ENCODE data around the gene ASIP.

The ASIP gene

DNA sequence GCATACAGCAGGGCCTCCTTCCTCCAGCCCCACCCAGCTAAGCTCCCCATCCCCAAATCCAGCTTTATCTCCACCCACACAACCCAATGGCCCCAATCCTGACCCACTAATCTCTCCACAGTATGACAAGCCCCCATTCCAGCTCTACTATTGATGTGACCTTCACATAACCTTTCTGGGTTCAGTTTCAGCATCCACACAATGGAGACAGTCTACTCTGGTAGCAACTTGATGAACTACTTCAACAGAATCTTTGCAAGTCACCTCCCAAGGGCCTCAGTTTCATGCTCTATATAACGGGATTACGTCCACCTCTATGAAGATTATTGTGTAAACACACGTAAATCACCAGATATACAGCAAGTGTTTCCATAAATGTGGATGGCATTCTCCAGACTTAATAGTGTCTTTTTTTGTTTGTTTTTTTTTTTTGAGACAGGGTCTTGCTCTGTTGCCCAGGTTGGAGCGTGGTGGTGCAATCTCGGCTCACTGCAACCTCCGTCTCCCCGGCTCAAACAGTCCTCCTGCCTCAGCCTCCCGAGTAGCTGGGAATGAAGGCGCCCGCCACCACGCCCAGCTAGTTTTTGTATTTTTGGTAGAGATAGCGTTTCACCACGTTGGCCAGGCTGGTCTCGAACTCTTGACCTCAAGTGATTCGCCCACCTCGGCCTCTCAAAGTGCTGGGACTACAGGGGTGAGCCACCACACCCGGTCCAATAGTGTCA is 60.5 kb downstream of the ASIP start:
- no peaks in the 10 kb centered on the region for H3K9me3 ChIP-seq (ENCODE audit: control insufficient read depth, low read length)
- H3K27me3 ChIP-seq (replicated peaks; ENCODE audit: control insufficient read depth, insufficient read depth, low read length) = no peaks in the 10 kb centered on the region
- H3K36me3 ChIP-seq (ENCODE audit: control insufficient read depth, insufficient read depth, low read length, severe bottlenecking) = no peaks in the 10 kb centered on the region
- H3K4me1 ChIP-seq (ENCODE audit: control insufficient read depth, insufficient read depth, low read length) = peaks cover 22% of the 10 kb centered on the region
- DNase-seq (ENCODE audit: low read depth) = no peak
- peak overlapping the region; percentile 88 for H3K9ac ChIP-seq (ENCODE audit: low read length)
- H3K4me3 ChIP-seq (ENCODE audit: low read length) = peak overlapping the region; percentile 85

DNA sequence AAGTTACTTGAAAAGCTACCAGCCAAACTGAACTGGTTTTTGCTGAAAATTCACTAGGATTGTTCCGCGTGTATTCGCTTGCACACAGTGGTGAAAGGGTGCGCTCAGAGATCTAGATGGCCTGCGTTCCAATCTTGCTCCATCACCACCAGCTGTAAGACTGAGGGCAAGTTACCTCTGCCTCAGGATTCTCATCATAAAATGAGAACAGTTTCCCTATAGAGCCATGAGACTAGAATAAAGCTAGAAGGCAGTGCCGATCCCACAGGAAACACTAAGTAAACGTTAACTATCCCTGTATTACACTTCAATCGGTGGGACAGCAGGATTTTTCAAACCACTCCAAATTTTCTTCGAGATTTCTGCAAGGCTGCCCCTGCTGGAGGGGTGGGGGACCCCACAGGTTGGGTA is 61.1 kb downstream of the ASIP start:
- no peak for DNase-seq (ENCODE audit: low read depth)
- Histone ChIP-seq H3K9me3 (ENCODE audit: control insufficient read depth, low read length) (no peaks in the 10 kb centered on the region), H3K27me3 (replicated peaks; ENCODE audit: control insufficient read depth, insufficient read depth, low read length) (no peaks in the 10 kb centered on the region), H3K9ac (ENCODE audit: low read length) (peak overlapping the region; percentile 88), H3K36me3 (ENCODE audit: control insufficient read depth, insufficient read depth, low read length, severe bottlenecking) (no peaks in the 10 kb centered on the region), H3K4me1 (ENCODE audit: control insufficient read depth, insufficient read depth, low read length) (peaks cover 22% of the 10 kb centered on the region), H3K4me3 (ENCODE audit: low read length) (peak overlapping the region; percentile 85)

DNA sequence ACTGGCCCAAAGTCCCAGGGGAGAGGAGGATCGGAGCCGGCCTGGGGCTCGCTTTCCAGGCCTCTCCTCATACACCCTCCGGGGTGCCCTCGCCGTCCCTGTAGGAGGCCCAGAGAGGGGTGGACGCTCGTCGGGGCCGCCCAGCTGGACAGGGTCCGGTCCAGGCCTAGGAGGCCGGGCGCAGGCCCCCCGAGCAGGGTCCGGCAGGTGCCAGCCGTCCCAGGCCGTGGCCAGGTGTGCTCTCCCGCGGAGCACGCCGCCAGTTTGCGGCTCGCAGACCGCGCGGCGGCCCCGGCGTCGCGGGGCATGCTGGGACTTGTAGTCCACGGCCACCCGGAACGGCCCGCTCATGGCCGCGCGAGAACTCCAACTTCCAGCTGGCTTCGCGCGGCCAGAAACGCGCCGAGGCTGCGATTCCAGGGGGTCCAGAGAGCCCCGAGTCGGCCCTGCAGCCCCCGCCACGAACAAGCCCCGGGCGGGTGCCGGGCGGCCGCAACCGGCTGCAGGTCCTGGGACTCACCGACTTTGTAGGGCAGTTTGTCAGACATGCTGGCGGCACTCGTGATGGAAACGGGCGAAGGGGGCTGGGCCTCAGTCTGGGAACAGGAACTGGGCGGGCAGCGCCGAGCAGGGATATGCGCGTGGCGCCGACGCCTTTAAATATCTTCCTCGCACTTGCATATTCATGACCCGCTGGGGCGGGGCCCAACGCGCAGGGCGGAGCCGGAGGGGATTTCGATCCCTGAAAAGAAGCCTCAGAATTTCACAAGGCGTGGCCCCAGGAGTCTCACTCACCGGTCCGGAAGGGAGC is 61.7 kb downstream of the ASIP start, which contains the start of gene AHCY:
AHCY (minus strand) TSS at position 633 of the 811 bp plus-strand sequence; CDS start at position 548, 85 bp downstream.
- H3K9me3 ChIP-seq (ENCODE audit: control insufficient read depth, low read length) = no peaks in the 10 kb centered on the region
- H3K36me3 ChIP-seq (ENCODE audit: control insufficient read depth, insufficient read depth, low read length, severe bottlenecking) = no peaks in the 10 kb centered on the region
- H3K9ac ChIP-seq (ENCODE audit: low read length) = peak within 1 kb of the TSS; percentile 88
- peak within 1 kb of the TSS; percentile 85 for H3K4me3 ChIP-seq (ENCODE audit: low read length)
- DNase-seq (ENCODE audit: low read depth) = peak; percentile 99
- peaks cover 22% of the 10 kb centered on the region for H3K4me1 ChIP-seq (ENCODE audit: control insufficient read depth, insufficient read depth, low read length)
- H3K27me3 ChIP-seq (replicated peaks; ENCODE audit: control insufficient read depth, insufficient read depth, low read length) = no peaks in the 10 kb centered on the region

DNA sequence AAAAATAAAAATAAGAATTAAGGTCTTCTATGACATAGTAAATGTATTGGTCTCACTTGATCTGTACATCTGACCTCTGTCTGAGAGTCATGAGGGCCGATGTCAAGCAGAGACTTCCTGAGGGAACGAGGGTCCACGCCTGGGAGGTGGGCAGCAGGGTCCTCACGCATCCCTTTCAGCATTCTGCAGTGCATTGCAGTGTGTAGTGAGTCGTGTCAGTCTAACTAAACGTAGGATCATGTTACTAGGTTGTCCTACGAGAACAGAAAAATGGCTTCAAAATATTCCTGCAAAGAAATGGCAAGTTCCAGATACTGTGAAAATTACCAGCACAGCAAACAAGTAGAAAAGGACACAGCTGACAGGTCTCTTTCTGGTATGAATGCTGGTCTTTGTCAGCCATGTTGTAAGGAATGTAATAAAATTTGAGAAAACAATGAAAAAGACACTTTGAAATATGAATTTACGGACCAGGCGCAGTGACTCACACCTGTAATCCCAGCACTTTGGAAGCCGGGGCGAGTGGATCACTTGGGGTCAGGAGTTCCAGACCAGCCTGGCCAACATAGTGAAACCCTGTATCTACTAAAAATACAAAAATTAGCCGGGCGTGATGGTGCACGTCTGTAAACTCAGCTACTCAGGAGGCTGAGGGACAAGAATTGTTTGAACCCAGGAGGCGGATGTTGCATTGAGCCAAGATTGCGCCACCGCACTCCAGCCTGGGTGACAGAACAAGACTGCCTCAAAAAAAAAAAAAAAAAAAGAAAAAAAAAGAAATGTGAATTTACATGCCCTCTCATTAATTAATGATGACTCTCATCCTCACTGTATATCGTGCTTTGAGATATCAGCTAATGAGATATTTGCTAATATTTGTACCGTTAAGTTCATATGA is 64.4 kb downstream of the ASIP start:
- Histone ChIP-seq H3K9me3 (ENCODE audit: control insufficient read depth, low read length) (no peaks in the 10 kb centered on the region), H3K4me1 (ENCODE audit: control insufficient read depth, insufficient read depth, low read length) (peaks cover 18% of the 10 kb centered on the region), H3K36me3 (ENCODE audit: control insufficient read depth, insufficient read depth, low read length, severe bottlenecking) (no peaks in the 10 kb centered on the region), H3K4me3 (ENCODE audit: low read length) (no peak overlapping the region), H3K9ac (ENCODE audit: low read length) (no peak overlapping the region), H3K27me3 (replicated peaks; ENCODE audit: control insufficient read depth, insufficient read depth, low read length) (no peaks in the 10 kb centered on the region)
- DNase-seq (ENCODE audit: low read depth) = no peak

DNA sequence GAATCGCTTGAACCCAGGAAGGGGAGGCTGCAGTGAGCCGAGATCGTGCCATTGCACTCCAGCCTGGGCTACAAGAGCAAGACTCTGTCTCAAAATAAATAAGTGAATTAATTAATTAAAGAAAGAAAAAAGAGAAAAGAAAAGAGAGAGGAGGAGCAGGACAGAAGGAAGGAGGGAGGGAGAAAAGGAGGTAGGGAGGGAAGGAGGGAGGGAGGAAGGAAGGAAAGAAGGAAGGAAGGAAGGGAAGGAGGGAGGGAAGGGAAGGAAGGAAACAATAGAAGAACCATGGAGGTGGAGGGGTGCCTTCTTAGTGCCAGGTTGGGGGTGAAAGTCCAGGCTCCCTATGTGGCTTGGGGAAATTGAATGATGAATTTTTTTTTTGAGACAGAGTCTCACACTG is 68.5 kb downstream of the ASIP start:
- Histone ChIP-seq H3K36me3 (ENCODE audit: control insufficient read depth, insufficient read depth, low read length, severe bottlenecking) (no peaks in the 10 kb centered on the region), H3K4me1 (ENCODE audit: control insufficient read depth, insufficient read depth, low read length) (peaks cover 12% of the 10 kb centered on the region), H3K9ac (ENCODE audit: low read length) (no peak overlapping the region), H3K9me3 (ENCODE audit: control insufficient read depth, low read length) (no peaks in the 10 kb centered on the region), H3K27me3 (replicated peaks; ENCODE audit: control insufficient read depth, insufficient read depth, low read length) (no peaks in the 10 kb centered on the region), H3K4me3 (ENCODE audit: low read length) (no peak overlapping the region)
- no peak for DNase-seq (ENCODE audit: low read depth)

DNA sequence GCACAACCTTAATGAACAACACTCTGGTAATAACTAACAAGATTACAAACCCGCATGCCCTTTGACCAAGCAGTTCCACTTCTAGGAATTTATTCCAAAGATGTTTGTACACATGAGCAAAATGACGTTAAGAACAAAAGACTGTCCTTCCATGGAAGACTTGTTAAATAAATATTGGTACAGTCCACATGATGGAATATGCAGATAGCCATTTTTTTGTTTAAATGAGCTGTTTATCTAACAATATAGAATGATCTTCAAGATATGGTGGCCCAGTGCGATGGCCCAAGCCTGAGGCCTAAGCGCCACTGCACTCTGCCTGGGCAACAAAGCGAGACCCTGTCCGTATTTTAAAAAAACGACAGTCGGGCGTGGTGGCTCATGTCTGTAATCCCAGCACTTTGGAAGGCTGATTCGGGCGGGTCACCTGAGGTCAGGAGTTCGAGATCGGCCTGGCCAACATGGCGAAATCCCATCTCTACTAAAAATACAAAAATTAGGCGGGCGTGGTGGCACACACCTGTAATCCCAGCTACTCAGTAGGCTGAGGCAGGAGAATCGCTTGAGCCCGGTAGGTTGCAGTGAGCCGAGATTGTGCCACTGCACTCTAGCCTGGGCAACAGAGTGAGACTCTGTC is 69.4 kb downstream of the ASIP start:
- Histone ChIP-seq H3K36me3 (ENCODE audit: control insufficient read depth, insufficient read depth, low read length, severe bottlenecking) (no peaks in the 10 kb centered on the region), H3K27me3 (replicated peaks; ENCODE audit: control insufficient read depth, insufficient read depth, low read length) (no peaks in the 10 kb centered on the region), H3K4me3 (ENCODE audit: low read length) (no peak overlapping the region), H3K9ac (ENCODE audit: low read length) (no peak overlapping the region), H3K9me3 (ENCODE audit: control insufficient read depth, low read length) (no peaks in the 10 kb centered on the region), H3K4me1 (ENCODE audit: control insufficient read depth, insufficient read depth, low read length) (peaks cover 12% of the 10 kb centered on the region)
- DNase-seq (ENCODE audit: low read depth) = no peak

DNA sequence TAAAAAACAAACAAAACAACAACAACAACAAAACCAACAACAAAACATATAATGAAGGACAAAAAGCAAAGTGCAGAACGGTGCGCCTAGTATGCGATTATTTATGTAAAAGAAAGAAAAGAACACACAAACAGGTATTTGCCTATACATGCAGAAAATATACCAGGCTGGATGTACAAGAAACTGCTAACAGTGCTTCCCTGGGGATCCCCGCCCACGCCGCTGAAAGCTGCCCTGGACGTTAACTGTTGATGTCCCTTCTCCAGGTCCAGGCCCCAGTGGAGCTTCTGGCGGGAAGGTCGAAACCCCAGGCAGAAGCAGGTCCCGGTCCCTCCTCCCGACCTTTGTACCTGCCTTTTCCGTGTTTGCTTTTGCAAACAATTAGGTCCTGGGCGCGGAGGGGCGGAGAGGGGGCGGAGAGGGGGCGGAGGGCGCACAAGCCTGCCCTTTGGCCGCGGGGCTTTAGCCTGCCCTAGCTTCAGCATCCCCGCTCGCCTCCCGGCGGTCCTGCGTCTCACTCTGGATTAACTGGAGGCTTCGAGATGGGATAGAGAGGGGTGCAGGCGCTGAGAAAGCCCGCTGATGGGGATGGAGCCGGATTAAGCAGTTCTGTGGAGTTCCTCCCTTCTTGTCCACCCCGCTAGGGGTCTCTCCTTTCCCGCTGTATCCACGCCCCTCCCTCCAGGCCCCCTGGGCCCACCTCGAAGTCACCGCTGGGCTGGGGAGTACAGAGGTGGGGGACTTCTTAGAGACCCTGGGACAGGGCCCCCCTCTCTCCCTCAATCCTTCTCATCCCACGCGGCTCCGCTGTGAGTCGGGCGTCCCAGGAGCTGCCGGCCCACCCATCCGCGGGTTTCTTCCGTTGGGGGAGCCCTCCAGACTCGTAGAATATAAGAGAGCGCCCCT is 70.1 kb downstream of the ASIP start:
- peak overlapping the region; percentile 48 for H3K9ac ChIP-seq (ENCODE audit: low read length)
- no peaks in the 10 kb centered on the region for H3K9me3 ChIP-seq (ENCODE audit: control insufficient read depth, low read length)
- H3K4me1 ChIP-seq (ENCODE audit: control insufficient read depth, insufficient read depth, low read length) = peaks cover 12% of the 10 kb centered on the region
- H3K36me3 ChIP-seq (ENCODE audit: control insufficient read depth, insufficient read depth, low read length, severe bottlenecking) = no peaks in the 10 kb centered on the region
- no peaks in the 10 kb centered on the region for H3K27me3 ChIP-seq (replicated peaks; ENCODE audit: control insufficient read depth, insufficient read depth, low read length)
- DNase-seq (ENCODE audit: low read depth) = no peak
- H3K4me3 ChIP-seq (ENCODE audit: low read length) = peak overlapping the region; percentile 40

DNA sequence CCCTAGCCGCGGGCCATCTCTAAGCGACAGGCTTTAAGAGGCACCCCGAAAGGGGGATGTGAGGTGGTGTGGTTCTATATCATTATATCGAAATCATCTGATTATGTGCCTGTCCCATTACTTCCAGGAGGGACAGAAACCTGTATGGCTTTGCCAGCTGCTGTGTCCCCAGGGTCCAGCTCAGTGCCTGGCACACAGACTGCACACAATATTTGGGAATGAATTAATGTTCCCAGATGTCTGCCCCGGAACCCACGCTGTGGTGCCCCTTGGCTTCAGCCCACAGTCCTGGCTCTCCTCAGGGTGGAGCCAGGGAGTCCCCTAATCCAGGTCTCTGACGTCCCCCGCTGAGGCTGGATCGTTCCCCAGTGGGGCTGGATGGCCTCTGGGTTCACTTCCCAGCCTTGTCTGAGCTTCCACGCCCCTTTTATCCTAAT is 70.8 kb downstream of the ASIP start:
- Histone ChIP-seq H3K36me3 (ENCODE audit: control insufficient read depth, insufficient read depth, low read length, severe bottlenecking) (no peaks in the 10 kb centered on the region), H3K27me3 (replicated peaks; ENCODE audit: control insufficient read depth, insufficient read depth, low read length) (no peaks in the 10 kb centered on the region), H3K4me1 (ENCODE audit: control insufficient read depth, insufficient read depth, low read length) (peaks cover 12% of the 10 kb centered on the region), H3K4me3 (ENCODE audit: low read length) (peak overlapping the region; percentile 40), H3K9ac (ENCODE audit: low read length) (peak overlapping the region; percentile 48), H3K9me3 (ENCODE audit: control insufficient read depth, low read length) (no peaks in the 10 kb centered on the region)
- no peak for DNase-seq (ENCODE audit: low read depth)

DNA sequence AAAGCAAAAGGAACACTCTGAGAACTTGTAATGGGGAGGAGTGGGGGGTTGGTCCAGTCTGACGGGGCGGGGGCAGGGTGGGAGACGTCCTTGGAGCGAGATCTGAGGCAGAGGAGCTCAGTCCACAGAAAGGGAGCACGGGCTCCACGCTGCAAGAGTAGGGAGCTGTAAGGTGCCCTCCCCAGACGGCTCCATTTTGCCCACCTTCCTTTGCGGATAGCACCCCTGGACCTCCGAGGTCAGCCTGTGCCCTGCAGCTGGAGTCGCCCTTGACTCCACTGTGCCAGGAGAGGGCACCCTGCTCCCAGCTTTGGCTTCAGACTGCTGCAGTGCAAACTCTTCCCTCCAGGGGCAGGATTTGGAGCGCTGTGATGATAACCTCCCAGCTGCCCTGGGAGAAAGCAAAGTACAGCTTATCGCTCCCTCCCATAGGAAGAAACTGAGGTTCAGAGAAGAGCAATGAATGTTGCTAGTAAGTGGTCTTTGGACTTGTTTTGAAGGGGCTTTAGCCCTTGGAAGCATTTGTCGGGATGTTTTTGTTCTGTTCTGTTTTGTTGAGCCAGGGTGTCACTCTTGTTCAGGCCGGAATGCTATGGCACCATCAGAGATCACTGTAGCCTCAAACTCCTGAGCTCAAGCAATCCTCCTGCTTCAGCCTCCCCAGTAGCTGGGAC is 71.5 kb downstream of the ASIP start:
- DNase-seq (ENCODE audit: low read depth) = peak; percentile 94
- Histone ChIP-seq H3K4me3 (ENCODE audit: low read length) (peak overlapping the region; percentile 40), H3K4me1 (ENCODE audit: control insufficient read depth, insufficient read depth, low read length) (peaks cover 12% of the 10 kb centered on the region), H3K9ac (ENCODE audit: low read length) (no peak overlapping the region), H3K27me3 (replicated peaks; ENCODE audit: control insufficient read depth, insufficient read depth, low read length) (no peaks in the 10 kb centered on the region), H3K36me3 (ENCODE audit: control insufficient read depth, insufficient read depth, low read length, severe bottlenecking) (no peaks in the 10 kb centered on the region), H3K9me3 (ENCODE audit: control insufficient read depth, low read length) (no peaks in the 10 kb centered on the region)

Data from adipocyte (in vitro differentiated cells).